Peyer's patch (tissue), 4 donors: ENCODE data around the gene ANXA1. TPM values are rescaled to one million over a fixed set of nuclear protein-coding genes. Genes with fewer than 3 reads are reported as not detected.

ENCODE experiments used
- DNase-seq, 3 donors: peaks; one replicate each; pipeline ENCODE4 v3.0.0-alpha.2; 2017 to 2019
- H3K27ac ChIP-seq, 4 donors: fragments of 200-600 bp; sonication (generic); one replicate each; pipeline ENCODE4 v1.5.1; 2016 to 2019
- H3K27me3 ChIP-seq, 2 donors: fragments of 200-600 bp; sonication (generic); one replicate each; pipeline ENCODE4 v1.5.1; 2019
- H3K36me3 ChIP-seq, 3 donors: fragments of 200-600 bp; sonication (generic); one replicate each; pipeline ENCODE4 v1.5.1; 2016 to 2019
- H3K4me1 ChIP-seq, 4 donors: fragments of 200-600 bp; sonication (generic); one replicate each; pipeline ENCODE4 v1.5.1; 2016 to 2019
- H3K4me3 ChIP-seq, 4 donors: fragments of 200-600 bp; sonication (generic); 1 replicate in 3 of 4; 2 replicates in 1 of 4; pipeline ENCODE4 v1.5.1; 2016 to 2019; ENCODE audit warnings: mild to moderate bottlenecking in 1 of 4
- H3K9me3 ChIP-seq, 4 donors: fragments of 200-600 bp; sonication (generic); one replicate each; pipeline ENCODE4 v1.5.1; 2016 to 2019; ENCODE audit warnings: mild to moderate bottlenecking in 1 of 4
- CTCF ChIP-seq, 6 experiments: fragments of 450-650 bp in 4 of 6; fragments of 200-600 bp in 2 of 6; sonication (generic) in 1 of 6; IDR thresholded peaks; one replicate each; pipeline ENCODE4 v1.5.1; 2017 to 2019; ENCODE audit warnings: antibody characterized with exemption in 6 of 6, mild to moderate bottlenecking in 3 of 6, moderate library complexity in 1 of 6
- POLR2A ChIP-seq, 2 donors: fragments of 450-650 bp; IDR thresholded peaks; one replicate each; pipeline ENCODE4 v1.5.1; 2017; ENCODE audit warnings: antibody characterized with exemption in 2 of 2, mild to moderate bottlenecking in 2 of 2, moderate library complexity in 2 of 2
- total RNA-seq, 4 donors: library from RNA; depleted of rRNA; stranded (reverse); fragments of >200 nt; gene quantifications; one replicate each; pipeline ENCODE4 v1.1.0, GENCODE V29; 2016

Gene ANXA1
- total RNA-seq, 4 donors from 2014 or later: 13.5 to 223 (median 40.3) TPM

- Histone ChIP-seq H3K4me3 (no peak overlapping the region), H3K36me3 (peaks cover 0 to 38% (median 0%) of the 10 kb centered on the region in 3 donors), H3K9me3 (no peaks in the 10 kb centered on the region), H3K27me3 (no peaks in the 10 kb centered on the region), H3K4me1 (no peaks in the 10 kb centered on the region), H3K27ac (no peak overlapping the region)
- TF ChIP-seq POLR2A (IDR thresholded peaks at IDR 0.05) (no peak), CTCF (IDR thresholded peaks at IDR 0.05) (no peak)
- DNase-seq: no peak
Observed at GRCh38 chr9:73167614-73168013, 15.9 kb downstream of the ANXA1 start.

- no peak for TF ChIP-seq POLR2A (IDR thresholded peaks at IDR 0.05)
- TF ChIP-seq CTCF (IDR thresholded peaks at IDR 0.05): no peak
- Histone ChIP-seq H3K4me1 (no peaks in the 10 kb centered on the region), H3K27me3 (no peaks in the 10 kb centered on the region), H3K9me3 (no peaks in the 10 kb centered on the region), H3K36me3 (peaks cover 0 to 29% (median 0%) of the 10 kb centered on the region in 3 donors), H3K4me3 (no peak overlapping the region), H3K27ac (no peak overlapping the region)
- DNase-seq: no peak
Observed at GRCh38 chr9:73168298-73168934, 16.8 kb downstream of the ANXA1 start.

- TF ChIP-seq CTCF (IDR thresholded peaks at IDR 0.05): no peak
- TF ChIP-seq POLR2A (IDR thresholded peaks at IDR 0.05): no peak
- no peak for DNase-seq
- H3K27ac ChIP-seq: no peak overlapping the region
- no peaks in the 10 kb centered on the region for H3K9me3 ChIP-seq
- no peaks in the 10 kb centered on the region for H3K4me1 ChIP-seq
- no peak overlapping the region for H3K4me3 ChIP-seq
- H3K36me3 ChIP-seq: peaks cover 0 to 14% (median 0%) of the 10 kb centered on the region in 3 donors
- no peaks in the 10 kb centered on the region for H3K27me3 ChIP-seq
Observed at GRCh38 chr9:73170185-73170957, 18.7 kb downstream of the ANXA1 start.

DNA sequence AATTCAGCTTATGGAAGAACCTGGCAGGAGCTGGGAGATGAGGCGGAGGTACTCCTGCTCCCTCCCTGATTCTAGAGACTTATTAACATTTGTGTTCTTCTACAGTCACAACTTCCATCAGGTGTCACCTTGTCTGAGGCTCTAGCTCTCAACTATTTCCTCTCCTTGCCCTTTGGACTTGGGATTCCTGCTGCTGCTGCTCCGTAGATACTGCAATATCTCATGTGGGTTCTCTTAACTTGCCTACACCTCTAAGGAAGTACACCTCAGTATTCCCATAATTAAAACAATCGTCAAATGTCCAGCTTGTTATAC is 21.2 kb downstream of the ANXA1 start:
- peaks cover 0 to 5% (median 0%) of the 10 kb centered on the region in 3 donors for H3K36me3 ChIP-seq
- no peaks in the 10 kb centered on the region for H3K9me3 ChIP-seq
- H3K4me3 ChIP-seq: no peak overlapping the region
- no peaks in the 10 kb centered on the region for H3K4me1 ChIP-seq
- no peak for TF ChIP-seq CTCF (IDR thresholded peaks at IDR 0.05)
- TF ChIP-seq POLR2A (IDR thresholded peaks at IDR 0.05): no peak
- no peak overlapping the region for H3K27ac ChIP-seq
- no peaks in the 10 kb centered on the region for H3K27me3 ChIP-seq
- no peak for DNase-seq

DNA sequence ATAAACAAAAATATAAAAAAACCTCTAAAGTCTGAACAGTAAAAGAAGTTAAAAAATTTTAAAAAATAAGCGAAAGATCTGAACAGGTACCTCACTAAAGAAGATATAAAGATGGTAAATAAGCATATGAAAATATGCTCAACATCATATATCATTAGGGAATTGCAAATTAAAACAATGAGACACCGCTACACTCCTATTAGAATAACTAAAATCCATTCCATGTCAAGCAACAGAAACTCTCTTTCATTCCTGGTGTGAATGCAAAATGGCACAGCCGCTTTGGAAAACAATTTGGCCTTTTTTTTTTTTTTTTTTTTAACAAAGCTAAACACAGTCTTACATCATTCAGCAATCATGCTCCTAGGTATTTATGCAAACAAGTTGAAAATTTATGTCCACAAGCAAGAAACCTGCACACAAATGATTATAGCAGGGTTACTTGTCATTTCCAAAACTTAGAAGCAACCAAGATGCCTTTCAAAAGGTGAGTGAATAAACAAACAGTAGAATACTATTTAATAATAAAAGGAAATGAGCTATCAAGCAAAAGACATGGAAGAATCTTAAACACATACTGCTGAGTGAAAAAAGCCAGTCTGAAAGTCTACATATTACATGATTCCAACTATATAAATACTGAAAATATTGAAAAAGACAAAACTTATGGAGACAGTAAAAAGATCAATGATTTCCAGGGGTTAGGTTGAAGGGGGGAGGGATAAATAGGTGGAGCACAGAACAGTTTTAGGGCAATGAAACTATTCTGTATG is 22.1 kb downstream of the ANXA1 start:
- no peak overlapping the region for H3K4me3 ChIP-seq
- DNase-seq: no peak
- no peaks in the 10 kb centered on the region for H3K4me1 ChIP-seq
- no peaks in the 10 kb centered on the region for H3K36me3 ChIP-seq
- H3K9me3 ChIP-seq: no peaks in the 10 kb centered on the region
- H3K27me3 ChIP-seq: no peaks in the 10 kb centered on the region
- no peak overlapping the region for H3K27ac ChIP-seq
- TF ChIP-seq CTCF (IDR thresholded peaks at IDR 0.05) (no peak), POLR2A (IDR thresholded peaks at IDR 0.05) (no peak)
